K562 (cell line): ENCODE results near the gene GLRA3. TPM values are rescaled to one million over a fixed set of nuclear protein-coding genes. Genes with fewer than 3 reads are reported as not detected.

ENCODE experiments used
- ATAC-seq: fragments of 200-7000 bp; cut with Tn5 transposase; 3 replicates; pipeline ENCODE4 v1.9.1; 2020; ENCODE audit warnings: moderate library complexity
- BruUV-seq: library from RNA; stranded (reverse); fragments of 400-500 nt; replicated peaks from 2 replicates; lab custom pipeline; 2021; lab: Mats Ljungman, UMichigan
- CTCF ChIA-PET: fragments of 300-600 bp; formaldehyde crosslinking; extraction: SDS; loops from one replicate; lab custom pipeline; 2021; ENCODE audit warnings: low intra/inter-chr PET ratio; lab: Yijun Ruan, JAX
- POLR2A ChIA-PET: fragments of 300-600, 350-650 bp; sonication (Branson Sonifier 250); formaldehyde crosslinking; extraction: SDS; loops from one replicate; lab custom pipeline; 2021; ENCODE audit warnings: antibody characterized with exemption, inconsistent platforms; lab: Yijun Ruan, JAX
- DNase-seq, 4 experiments: peaks; one replicate each; pipeline versions ENCODE4 v3.0.0 to v3.0.0-alpha.2; 2011 to 2018; ENCODE audit warnings: low spot score in 3 of 4, mixed read lengths in 3 of 4; ENCODE audit errors: extremely low read depth in 1 of 4
- FAIRE-seq: peaks from 2 replicates; lab custom pipeline; 2011; peaks lifted over from hg19 to GRCh38; lab: Jason Lieb, UNC
- H2AFZ ChIP-seq: 2 replicates; pipeline ENCODE4 v1.6.0; 2011; ENCODE audit warnings: low read depth, low read length, control low read depth, inconsistent platforms
- H3K27ac ChIP-seq: fragments of 200-600 bp; 3 replicates; pipeline ENCODE4 v1.8.0; 2011; ENCODE audit warnings: low read depth, mild to moderate bottlenecking, control low read depth, inconsistent platforms, low read length, moderate library complexity, mixed read lengths; ENCODE audit errors: extremely low read depth
- H3K27me3 ChIP-seq, 2 experiments: fragments of 300-600 bp in 1 of 2; 2 replicates in 1 of 2; 3 replicates in 1 of 2; pipeline versions ENCODE4 v1.6.0 to v1.8.0; 2011; ENCODE audit warnings: inconsistent platforms in 2 of 2, low read length in 2 of 2, mild to moderate bottlenecking in 1 of 2, mixed read lengths in 1 of 2, moderate library complexity in 1 of 2; ENCODE audit not compliant: control insufficient read depth in 2 of 2, insufficient read depth in 2 of 2
- H3K36me3 ChIP-seq: fragments of 300-600 bp; 3 replicates; pipeline ENCODE4 v1.8.0; 2011; ENCODE audit warnings: mild to moderate bottlenecking, low read length, inconsistent platforms; ENCODE audit not compliant: control insufficient read depth, insufficient read depth
- H3K4me1 ChIP-seq, 2 experiments: fragments of 200-600 bp in 1 of 2; replicated peaks in 1 of 2; 2 replicates in 1 of 2; 3 replicates in 1 of 2; pipeline versions ENCODE4 v1.5.1 to v1.8.0; 2011; ENCODE audit warnings: inconsistent platforms in 2 of 2, low read length in 2 of 2, mild to moderate bottlenecking in 1 of 2, mixed read lengths in 1 of 2, moderate library complexity in 1 of 2; ENCODE audit not compliant: control insufficient read depth in 2 of 2, insufficient read depth in 2 of 2
- H3K4me2 ChIP-seq: 2 replicates; pipeline ENCODE4 v1.6.1; 2011; ENCODE audit warnings: low read length, control low read depth, inconsistent platforms, mixed read lengths; ENCODE audit not compliant: insufficient read depth
- H3K4me3 ChIP-seq: fragments of 200-600 bp; sonication (generic), shearing (Covaris generic); 2 replicates; pipeline ENCODE4 v1.5.1; 2016; ENCODE audit warnings: control low read depth, inconsistent platforms
- H3K79me2 ChIP-seq: fragments of 200-600 bp; 3 replicates; pipeline ENCODE4 v1.8.0; 2011; ENCODE audit warnings: low read length, inconsistent platforms; ENCODE audit not compliant: control insufficient read depth, insufficient read depth
- H3K9ac ChIP-seq, 2 experiments: 2 replicates each; pipeline versions ENCODE4 v1.6.0 to v1.6.1; 2011; ENCODE audit warnings: low read depth in 2 of 2, low read length in 2 of 2, control low read depth in 1 of 2, inconsistent platforms in 1 of 2, mild to moderate bottlenecking in 1 of 2, mixed read lengths in 1 of 2; ENCODE audit not compliant: insufficient read depth in 1 of 2
- H3K9me1 ChIP-seq: one replicate; pipeline ENCODE4 v1.6.0; 2011; ENCODE audit warnings: inconsistent platforms, mild to moderate bottlenecking, low read length, moderate library complexity; ENCODE audit not compliant: control insufficient read depth, insufficient read depth
- H3K9me3 ChIP-seq: replicated peaks from 2 replicates; pipeline ENCODE4 v1.5.1; 2011; ENCODE audit warnings: low read depth, low read length, inconsistent platforms; ENCODE audit not compliant: control insufficient read depth, insufficient read depth
- H4K20me1 ChIP-seq: replicated peaks from 2 replicates; pipeline ENCODE4 v1.6.1; 2011; ENCODE audit warnings: low read length, inconsistent platforms, mixed read lengths; ENCODE audit not compliant: control insufficient read depth, insufficient read depth
- ARID1B ChIP-seq: fragments of 450-650 bp; IDR thresholded peaks from 2 replicates; pipeline ENCODE4 v1.6.1; 2016; ENCODE audit warnings: antibody characterized with exemption, mild to moderate bottlenecking, inconsistent platforms
- CREB1 ChIP-seq, 2 experiments: sonication (generic) in 1 of 2; formaldehyde crosslinking in 1 of 2; IDR thresholded peaks; 2 replicates each; pipeline versions ENCODE4 v1.6.1 to v1.8.0; 2012 to 2022; ENCODE audit warnings: inconsistent platforms in 1 of 2, mild to moderate bottlenecking in 1 of 2, missing genetic modification reagents in 1 of 2, moderate library complexity in 1 of 2
- DPF2 ChIP-seq: fragments of 450-650 bp; IDR thresholded peaks from 2 replicates; pipeline ENCODE4 v1.6.1; 2016
- ELK1 ChIP-seq: sonication (generic); formaldehyde crosslinking; IDR thresholded peaks from 2 replicates; pipeline ENCODE4 v1.8.1; 2022; ENCODE audit warnings: missing genetic modification reagents
- KDM2B ChIP-seq: fragments of 250-450 bp; sonication (Bioruptor Pico); IDR thresholded peaks from 2 replicates; pipeline ENCODE4 v1.8.0; 2021; ENCODE audit warnings: mild to moderate bottlenecking, moderate library complexity
- NCOA1 ChIP-seq: fragments of 450-650 bp; IDR thresholded peaks from 2 replicates; pipeline ENCODE4 v1.6.1; 2016; ENCODE audit warnings: low read depth
- PCBP1 ChIP-seq: fragments of 200-400 bp; formaldehyde crosslinking; IDR thresholded peaks from 2 replicates; pipeline ENCODE4 v1.6.1; 2018; ENCODE audit warnings: mild to moderate bottlenecking, low read depth, low read length; ENCODE audit not compliant: poor library complexity, severe bottlenecking
- PPARD ChIP-seq: fragments of 250-450 bp; sonication (Bioruptor Pico); IDR thresholded peaks from 2 replicates; pipeline ENCODE4 v1.8.0; 2022; ENCODE audit warnings: inconsistent platforms, mild to moderate bottlenecking, moderate library complexity
- SMAD1 ChIP-seq: fragments of 150-350 bp; IDR thresholded peaks from 2 replicates; pipeline ENCODE4 v1.6.1; 2014; ENCODE audit warnings: low read length, low read depth; ENCODE audit not compliant: partially characterized antibody
- SMARCB1 ChIP-seq: IDR thresholded peaks from 2 replicates; pipeline ENCODE4 v1.6.1; 2011; ENCODE audit warnings: improper control_type of control experiment, low read depth; ENCODE audit not compliant: insufficient read length
- STAG1 ChIP-seq: sonication (generic); formaldehyde crosslinking; IDR thresholded peaks from 2 replicates; pipeline ENCODE4 v1.5.0; 2020; ENCODE audit warnings: missing genetic modification reagents, borderline replicate concordance
- TCFL5 ChIP-seq: fragments of 250-450 bp; sonication (Bioruptor Pico); conservative IDR thresholded peaks from 2 replicates; pipeline ENCODE4 v1.6.1; 2021; ENCODE audit warnings: mild to moderate bottlenecking, moderate library complexity, matching md5 sums
- ZNF174 ChIP-seq: fragments of 250-450 bp; sonication (Bioruptor Pico); IDR thresholded peaks from 2 replicates; pipeline ENCODE4 v1.4.0; 2020; ENCODE audit warnings: mild to moderate bottlenecking
- ZNF197 ChIP-seq: fragments of 200-800 bp; sonication (Bioruptor generic); IDR thresholded peaks from 2 replicates; pipeline ENCODE4 v1.6.1; 2016; ENCODE audit warnings: low read depth, missing genetic modification characterization, missing compliant biosample characterization
- ZNF239 ChIP-seq: fragments of 250-450 bp; sonication (Bioruptor Pico); IDR thresholded peaks from 2 replicates; pipeline ENCODE4 v1.4.0; 2020; ENCODE audit warnings: mild to moderate bottlenecking
- ZNF511 ChIP-seq: sonication (generic); formaldehyde crosslinking; IDR thresholded peaks from 2 replicates; pipeline ENCODE4 v1.8.0; 2022; ENCODE audit warnings: mild to moderate bottlenecking, missing genetic modification reagents
- ZNF512 ChIP-seq: IDR thresholded peaks from 2 replicates; pipeline ENCODE4 v1.6.1; 2016; ENCODE audit warnings: missing genetic modification characterization, missing compliant biosample characterization
- ZNF57 ChIP-seq: fragments of 450-650 bp; formaldehyde crosslinking; IDR thresholded peaks from 2 replicates; pipeline ENCODE4 v1.4.0; 2020; ENCODE audit warnings: mild to moderate bottlenecking, moderate library complexity
- WGBS: fragments of 100-300 bp; shearing (Covaris generic); methylation state at CpG from one replicate; pipeline ENCODE4 v1.1.6; 2016; ENCODE audit warnings: low coverage, mixed read lengths; ENCODE audit not compliant: insufficient coverage; ENCODE audit errors: missing lambda C conversion rate; 5-methylcytosine and 5-hydroxymethylcytosine counted together
- in situ Hi-C: fragments of 300-500 bp; cut with MboI; formaldehyde crosslinking; loops from 4 replicates; pipeline ENCODE4 v1.15.0; 2018; ENCODE audit warnings: inconsistent platforms, mixed read lengths
- intact Hi-C: fragments of 100-400 bp; cut with micrococcal nuclease; formaldehyde crosslinking; loops from 2 replicates; pipeline ENCODE4 v1.14.2; 2022
- polyA plus RNA-seq, 8 experiments: library from polyadenylated mRNA; depleted of rRNA in 4 of 8; stranded (reverse) in 5 of 8; unstranded in 3 of 8; fragments of >200 nt; fragmentation: Nextera tagmentation in 2 of 8; fragmentation: Illumina TruSeq in 1 of 8; extraction: Ambion mirVana in 2 of 8; extraction: Trizol in 1 of 8; gene quantifications; 2 replicates each; pipeline versions ENCODE4 v1.2.1 to v1.2.3, GENCODE V29; 2011 to 2014; ENCODE audit warnings: inconsistent platforms in 1 of 8, missing spikeins in 1 of 8
- total RNA-seq, 7 experiments: library from RNA; depleted of rRNA in 6 of 7; stranded (reverse); fragments of >200 nt in 6 of 7; fragmentation: Illumina TruSeq in 2 of 7; extraction: Trizol in 2 of 7; gene quantifications; 2 replicates each; pipeline versions ENCODE4 v1.2.1 to v1.2.3, GENCODE V29; 2011 to 2021; ENCODE audit warnings: low replicate concordance in 1 of 7

GLRA3 gene
- total and polyA plus RNA-seq, 9 of the 15 experiments (the other 6 are each of a cell fraction or from before 2014, with no cell fraction given) = 0.06 to 0.14 (median 0.08) TPM; not detected in 2

GRCh38 chr4:174856926-174857800 lies 28.1 kb upstream of the GLRA3 start (continued):
- no peak for TF ChIP-seq TCFL5 (CRISPR knock-in tag)
- TF ChIP-seq ZNF512 (tag) = no peak
- TF ChIP-seq CREB1 (IDR thresholded peaks at IDR 0.05) = no peak
- TF ChIP-seq CREB1 (CRISPR knock-in tag; IDR thresholded peaks at IDR 0.05) = no peak
- no peak for TF ChIP-seq ELK1 (CRISPR knock-in tag)
- TF ChIP-seq, all 486 proteins: peak for 0

GRCh38 chr4:174855050-174855449 lies 26.0 kb upstream of the GLRA3 start:
- POLR2A ChIA-PET = no interaction called here
- Histone ChIP-seq H3K4me1 (no peaks in the 10 kb centered on the region), H3K4me3 (no peak overlapping the region), H3K36me3 (no peaks in the 10 kb centered on the region), H3K9ac (no peak overlapping the region), H3K79me2 (no peaks in the 10 kb centered on the region), H3K9me3 (no peaks in the 10 kb centered on the region; the same call in 1 of the 2 replicates), H4K20me1 (no peaks in the 10 kb centered on the region), H3K27me3 (no peaks in the 10 kb centered on the region), H2AFZ (no peak overlapping the region), H3K9me1 (no peaks in the 10 kb centered on the region), H3K27ac (no peak overlapping the region), H3K4me2 (no peak overlapping the region)
- ATAC-seq = no peak
- in situ Hi-C loops (no loop called here), intact Hi-C loops (no loop called here)
- no peak for DNase-seq
- no peak for FAIRE-seq
- no TSS peak for BruUV-seq
- CTCF ChIA-PET = no interaction called here
- 2% methylated on average over 4 of the region's 4 CpGs for WGBS
- TF ChIP-seq SMARCB1 = no peak
- TF ChIP-seq PPARD = no peak
- TF ChIP-seq ZNF239 (CRISPR knock-in tag) = no peak
- no peak for TF ChIP-seq ARID1B
- no peak for TF ChIP-seq SMAD1
- TF ChIP-seq ZNF197 = no peak
- TF ChIP-seq ZNF57 (CRISPR knock-in tag) = no peak
- TF ChIP-seq STAG1 (CRISPR knock-in tag) = no peak
- TF ChIP-seq KDM2B (CRISPR knock-in tag) = no peak
- TF ChIP-seq NCOA1 = no peak
- no peak for TF ChIP-seq ZNF174 (CRISPR knock-in tag)
- no peak for TF ChIP-seq DPF2
- no peak for TF ChIP-seq ZNF511 (CRISPR knock-in tag)
- TF ChIP-seq PCBP1 = no peak
